A549 (cell line): ENCODE results near the gene KIF4A. TPM values are rescaled to one million over a fixed set of nuclear protein-coding genes. Genes with fewer than 3 reads are reported as not detected.

Source experiments
- ATAC-seq, 2 experiments: fragments of 200-7000 bp in 1 of 2; fragments of >200 bp in 1 of 2; cut with Nextera tagmentation in 1 of 2; cut with Tn5 transposase in 1 of 2; 3 replicates each; pipeline versions ENCODE4 v1.8.0 to v1.9.1; 2018 to 2020; ENCODE audit warnings: mild to moderate bottlenecking in 1 of 2, moderate library complexity in 1 of 2
- CTCF ChIA-PET: fragments of 300-600 bp; sonication (Branson Sonifier 250); formaldehyde crosslinking; extraction: SDS; loops from one replicate; lab custom pipeline; 2021; ENCODE audit warnings: antibody characterized with exemption, inconsistent platforms; lab: Yijun Ruan, JAX
- POLR2A ChIA-PET: fragments of 350-600 bp; formaldehyde crosslinking; extraction: SDS; loops from one replicate; lab custom pipeline; 2021; ENCODE audit warnings: antibody characterized with exemption, inconsistent platforms; lab: Yijun Ruan, JAX
- DNase-seq, 2 experiments: peaks; one replicate each; pipeline versions ENCODE4 v3.0.0 to v3.0.0-alpha.2; 2011 to 2016; ENCODE audit warnings: low read depth in 1 of 2, low spot score in 1 of 2
- FAIRE-seq: peaks from 2 replicates; lab custom pipeline; 2011; peaks lifted over from hg19 to GRCh38; lab: Jason Lieb, UNC
- H3K27ac ChIP-seq, 2 experiments: fragments of >200 bp; sonication (Bioruptor Twin); formaldehyde crosslinking; 3 replicates each; pipeline ENCODE4 v1.5.1; 2016 to 2017
- H3K4me1 ChIP-seq: fragments of >200 bp; sonication (Bioruptor Twin); formaldehyde crosslinking; 3 replicates; pipeline ENCODE4 v1.6.1; 2016
- H3K4me2 ChIP-seq: fragments of >200 bp; sonication (Bioruptor Twin); formaldehyde crosslinking; 3 replicates; pipeline ENCODE4 v1.6.1; 2016
- H3K4me3 ChIP-seq: fragments of >200 bp; sonication (Bioruptor Twin); formaldehyde crosslinking; 3 replicates; pipeline ENCODE4 v1.5.1; 2016
- H3K9me3 ChIP-seq: fragments of >200 bp; sonication (Bioruptor Twin); formaldehyde crosslinking; 3 replicates; pipeline ENCODE4 v1.6.1; 2016
- ATOH8 ChIP-seq: fragments of 250-450 bp; sonication (Bioruptor Pico); IDR thresholded peaks from 2 replicates; pipeline ENCODE4 v1.5.0; 2020; ENCODE audit warnings: low read depth, mild to moderate bottlenecking, moderate library complexity
- BCL3 ChIP-seq: fragments of >200 bp; sonication (Bioruptor Twin); formaldehyde crosslinking; IDR thresholded peaks from 3 replicates; pipeline ENCODE4 v1.6.1; 2016
- CBX8 ChIP-seq: fragments of 200-600 bp; sonication (generic); IDR thresholded peaks from 2 replicates; pipeline ENCODE4 v1.6.1; 2016
- CEBPB ChIP-seq, 2 experiments: fragments of >200 bp in 1 of 2; sonication (Bioruptor Twin) in 1 of 2; formaldehyde crosslinking in 1 of 2; IDR thresholded peaks; 2 replicates each; pipeline ENCODE4 v1.6.1; 2012 to 2016
- CHD2 ChIP-seq: fragments of 150-350 bp; IDR thresholded peaks from 2 replicates; pipeline ENCODE4 v1.6.1; 2014; ENCODE audit warnings: low read length; ENCODE audit not compliant: partially characterized antibody
- EP300 ChIP-seq, 2 experiments: fragments of >200 bp; sonication (Bioruptor Twin); formaldehyde crosslinking; IDR thresholded peaks; 2 replicates in 1 of 2; 3 replicates in 1 of 2; pipeline ENCODE4 v1.6.1; 2016 to 2017
- FOSB ChIP-seq: fragments of 250-450 bp; sonication (Bioruptor Pico); IDR thresholded peaks from 2 replicates; pipeline ENCODE4 v1.5.0; 2020; ENCODE audit warnings: mild to moderate bottlenecking, moderate library complexity
- FOSL2 ChIP-seq, 2 experiments: fragments of 450-650 bp in 1 of 2; fragments of >200 bp in 1 of 2; sonication (Bioruptor Twin) in 1 of 2; formaldehyde crosslinking; IDR thresholded peaks; 2 replicates each; pipeline versions ENCODE4 v1.5.0 to v1.6.1; 2016 to 2020; ENCODE audit warnings: mild to moderate bottlenecking in 1 of 2, moderate library complexity in 1 of 2
- FOXS1 ChIP-seq: fragments of 250-450 bp; sonication (Bioruptor Pico); IDR thresholded peaks from 2 replicates; pipeline ENCODE4 v1.5.0; 2020; ENCODE audit warnings: mild to moderate bottlenecking, moderate library complexity
- HDAC2 ChIP-seq: fragments of 200-600 bp; sonication (generic); IDR thresholded peaks from 2 replicates; pipeline ENCODE4 v1.6.1; 2016
- HEYL ChIP-seq: fragments of 250-450 bp; sonication (Bioruptor Pico); IDR thresholded peaks from 2 replicates; pipeline ENCODE4 v1.8.0; 2021; ENCODE audit warnings: mild to moderate bottlenecking, moderate library complexity
- HMGXB4 ChIP-seq: fragments of 250-450 bp; sonication (Bioruptor Pico); IDR thresholded peaks from 2 replicates; pipeline ENCODE4 v1.5.0; 2021; ENCODE audit warnings: mild to moderate bottlenecking, moderate library complexity, borderline replicate concordance
- HOXB13 ChIP-seq: fragments of 250-450 bp; sonication (Bioruptor Pico); IDR thresholded peaks from 2 replicates; pipeline ENCODE4 v1.5.0; 2020; ENCODE audit warnings: low read depth, mild to moderate bottlenecking, moderate library complexity
- HOXB5 ChIP-seq: fragments of 250-450 bp; sonication (Bioruptor Pico); IDR thresholded peaks from 2 replicates; pipeline ENCODE4 v1.5.0; 2020; ENCODE audit warnings: mild to moderate bottlenecking, moderate library complexity
- JUN ChIP-seq, 2 experiments: fragments of >200 bp; sonication (Bioruptor Twin); formaldehyde crosslinking; IDR thresholded peaks; 2 replicates in 1 of 2; 3 replicates in 1 of 2; pipeline ENCODE4 v1.6.1; 2016 to 2017
- MAFK ChIP-seq: fragments of 450-650 bp; IDR thresholded peaks from 2 replicates; pipeline ENCODE4 v1.6.1; 2014; ENCODE audit not compliant: partially characterized antibody
- NFE2L2 ChIP-seq: fragments of 150-350 bp; conservative IDR thresholded peaks from 2 replicates; pipeline ENCODE4 v1.6.1; 2014; ENCODE audit warnings: low read length
- PHF8 ChIP-seq: fragments of 200-600 bp; sonication (generic); IDR thresholded peaks from 2 replicates; pipeline ENCODE4 v1.6.1; 2016; ENCODE audit warnings: low read depth, mild to moderate bottlenecking, antibody characterized with exemption, moderate library complexity, borderline replicate concordance
- POLR2AphosphoS2 ChIP-seq: conservative IDR thresholded peaks from 2 replicates; pipeline ENCODE4 v1.6.1; 2012; ENCODE audit warnings: low read length, improper control_type of control experiment, inconsistent platforms
- RARB ChIP-seq: fragments of 250-450 bp; sonication (Bioruptor Pico); IDR thresholded peaks from 2 replicates; pipeline ENCODE4 v1.8.0; 2021; ENCODE audit warnings: mild to moderate bottlenecking, moderate library complexity
- RFX5 ChIP-seq: fragments of 450-650 bp; IDR thresholded peaks from 2 replicates; pipeline ENCODE4 v1.7.1; 2014; ENCODE audit warnings: antibody characterized with exemption, mild to moderate bottlenecking, moderate library complexity
- RNF2 ChIP-seq: fragments of 200-600 bp; sonication (generic); IDR thresholded peaks from 2 replicates; pipeline ENCODE4 v1.6.1; 2016; ENCODE audit warnings: low read depth, mild to moderate bottlenecking, antibody characterized with exemption, moderate library complexity, borderline replicate concordance
- SMC3 ChIP-seq: fragments of >200 bp; sonication (Bioruptor Twin); formaldehyde crosslinking; IDR thresholded peaks from 3 replicates; pipeline ENCODE4 v1.6.1; 2018; ENCODE audit warnings: inconsistent platforms
- TP53 ChIP-seq: fragments of 250-450 bp; sonication (Bioruptor Pico); IDR thresholded peaks from 2 replicates; pipeline ENCODE4 v1.5.0; 2021; ENCODE audit warnings: mild to moderate bottlenecking, moderate library complexity
- ZC3H11A ChIP-seq: fragments of 450-650 bp; IDR thresholded peaks from 2 replicates; pipeline ENCODE4 v1.6.1; 2014; ENCODE audit warnings: antibody characterized with exemption, mild to moderate bottlenecking
- WGBS: methylation state at CpG from one replicate; pipeline ENCODE4 v1.1.6; 2017; ENCODE audit errors: missing lambda C conversion rate; 5-methylcytosine and 5-hydroxymethylcytosine counted together
- polyA plus RNA-seq, 4 experiments: library from polyadenylated mRNA; depleted of rRNA in 3 of 4; stranded (reverse); fragments of >200 nt; fragmentation: RNase III in 1 of 4; extraction: RNeasy Plus Mini Kit Qiagen cat#74134 plus additional on column Dnase treatment in 1 of 4; gene quantifications; 2 replicates in 3 of 4; 3 replicates in 1 of 4; pipeline ENCODE4 v1.2.3, GENCODE V29; 2011 to 2017
- TF ChIP-seq, protein P1 (sequence below): fragments of >200 bp; sonication (Bioruptor Twin); formaldehyde crosslinking; IDR thresholded peaks from 3 replicates; pipeline ENCODE4 v1.5.1; 2016
- TF ChIP-seq, protein P2 (sequence below): IDR thresholded peaks from 2 replicates; pipeline ENCODE4 v1.6.1; 2012

KIF4A gene
- polyA plus RNA-seq, 2 of the 4 experiments (the other 2 are of a cell fraction), result 27.9 to 46.6 TPM

- Histone ChIP-seq H3K9me3 (no peaks in the 10 kb centered on the region), H3K4me2 (no peak overlapping the region), H3K4me3 (no peak overlapping the region), H3K4me1 (no peaks in the 10 kb centered on the region), H3K27ac (no peak overlapping the region)
- DNase-seq, result no peak
- WGBS, result 88% methylated on average over 2 of the region's 2 CpGs
- no peak for ATAC-seq
- POLR2A ChIA-PET, result no interaction called here
- FAIRE-seq, result no peak
- TF ChIP-seq RNF2 (no peak), CBX8 (no peak), ZC3H11A (no peak), RFX5 (no peak), CEBPB (IDR thresholded peaks at IDR 0.05) (no peak), MAFK (no peak), SMC3 (no peak), FOSB (CRISPR knock-in tag) (no peak), HOXB13 (CRISPR knock-in tag) (no peak), HEYL (CRISPR knock-in tag) (no peak), POLR2AphosphoS2 (no peak), HMGXB4 (CRISPR knock-in tag) (no peak), PHF8 (no peak), HDAC2 (no peak)
- TF ChIP-seq, protein P1, sequence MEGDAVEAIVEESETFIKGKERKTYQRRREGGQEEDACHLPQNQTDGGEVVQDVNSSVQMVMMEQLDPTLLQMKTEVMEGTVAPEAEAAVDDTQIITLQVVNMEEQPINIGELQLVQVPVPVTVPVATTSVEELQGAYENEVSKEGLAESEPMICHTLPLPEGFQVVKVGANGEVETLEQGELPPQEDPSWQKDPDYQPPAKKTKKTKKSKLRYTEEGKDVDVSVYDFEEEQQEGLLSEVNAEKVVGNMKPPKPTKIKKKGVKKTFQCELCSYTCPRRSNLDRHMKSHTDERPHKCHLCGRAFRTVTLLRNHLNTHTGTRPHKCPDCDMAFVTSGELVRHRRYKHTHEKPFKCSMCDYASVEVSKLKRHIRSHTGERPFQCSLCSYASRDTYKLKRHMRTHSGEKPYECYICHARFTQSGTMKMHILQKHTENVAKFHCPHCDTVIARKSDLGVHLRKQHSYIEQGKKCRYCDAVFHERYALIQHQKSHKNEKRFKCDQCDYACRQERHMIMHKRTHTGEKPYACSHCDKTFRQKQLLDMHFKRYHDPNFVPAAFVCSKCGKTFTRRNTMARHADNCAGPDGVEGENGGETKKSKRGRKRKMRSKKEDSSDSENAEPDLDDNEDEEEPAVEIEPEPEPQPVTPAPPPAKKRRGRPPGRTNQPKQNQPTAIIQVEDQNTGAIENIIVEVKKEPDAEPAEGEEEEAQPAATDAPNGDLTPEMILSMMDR, result no peak
- TF ChIP-seq, protein P2, sequence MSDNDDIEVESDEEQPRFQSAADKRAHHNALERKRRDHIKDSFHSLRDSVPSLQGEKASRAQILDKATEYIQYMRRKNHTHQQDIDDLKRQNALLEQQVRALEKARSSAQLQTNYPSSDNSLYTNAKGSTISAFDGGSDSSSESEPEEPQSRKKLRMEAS, result no peak
- CTCF ChIA-PET, result no interaction called here
Observed at GRCh38 chrX:70402721-70403120, 112.8 kb downstream of the KIF4A start.

DNA sequence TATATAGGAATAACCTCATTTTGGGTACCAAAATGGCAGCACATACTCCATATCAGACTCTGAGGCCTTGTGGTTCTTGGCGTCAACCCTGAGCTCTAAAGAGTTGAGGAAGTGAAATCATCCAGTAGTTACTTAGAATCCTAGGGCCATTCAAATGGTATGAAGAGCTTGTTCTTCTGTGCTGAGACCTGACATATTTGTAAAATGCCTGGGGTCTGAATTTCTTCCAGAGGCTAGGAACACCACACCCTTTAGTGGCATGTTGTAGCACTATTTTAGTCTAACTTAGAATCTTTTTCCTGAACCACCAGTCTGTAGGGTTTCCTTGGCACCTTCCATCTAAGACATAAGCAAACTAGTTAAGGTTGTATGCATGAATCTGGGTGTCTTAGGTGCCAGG is 115.1 kb downstream of the KIF4A start:
- FAIRE-seq, result no peak

GRCh38 chrX:70410921-70411320 is 121.0 kb downstream of the KIF4A start:
- DNase-seq (no peak), ATAC-seq (no peak), FAIRE-seq (no peak)
- POLR2A ChIA-PET, result no interaction called here
- no peaks in the 10 kb centered on the region for H3K4me1 ChIP-seq
- no peak overlapping the region for H3K4me2 ChIP-seq
- no peaks in the 10 kb centered on the region for H3K9me3 ChIP-seq
- CTCF ChIA-PET, result interaction anchor here (1.2 kb wide), 1 partner anchor 12 kb away, joined by 5 read pairs; the partner anchor contains the start of gene GDPD2
- WGBS, result 93% methylated on average over 2 of the region's 2 CpGs
- TF ChIP-seq FOSL2 (IDR thresholded peaks at IDR 0.05) (no peak), FOSL2 (CRISPR knock-in tag; IDR thresholded peaks at IDR 0.05) (no peak), HOXB13 (CRISPR knock-in tag) (no peak), HDAC2 (no peak), ZC3H11A (no peak), ATOH8 (CRISPR knock-in tag) (no peak), RFX5 (no peak), EP300 (IDR thresholded peaks at IDR 0.05) (no peak), BCL3 (no peak), HOXB5 (CRISPR knock-in tag) (no peak), CHD2 (no peak), JUN (IDR thresholded peaks at IDR 0.05) (no peak), RARB (no peak), NFE2L2 (no peak), FOXS1 (CRISPR knock-in tag) (no peak), TP53 (CRISPR knock-in tag) (no peak), RNF2 (no peak)
- H3K27ac ChIP-seq, result no peak overlapping the region
- no peak overlapping the region for H3K4me3 ChIP-seq

More for the DNA sequence above, 115.1 kb downstream of the KIF4A start:
- no peak for TF ChIP-seq RFX5
- TF ChIP-seq, all 56 proteins: peak for 0
- DNase-seq (no peak), ATAC-seq (no peak)
- Histone ChIP-seq H3K4me2 (no peak overlapping the region), H3K27ac (no peak overlapping the region), H3K9me3 (no peaks in the 10 kb centered on the region), H3K4me1 (no peaks in the 10 kb centered on the region), H3K4me3 (no peak overlapping the region)
- ChIA-PET CTCF (interaction anchor here (0.6 kb wide), 2 partner anchors 7 to 28 kb away, joined by 3 read pairs; no protein-coding TSS in a partner anchor), POLR2A (no interaction called here)
- 100% methylated on average over 1 of the region's 1 CpG for WGBS
